Small intestine (tissue), 7 donors: ENCODE measurements around the gene ERMARD. TPM values are rescaled to one million over a fixed set of nuclear protein-coding genes. Genes with fewer than 3 reads are reported as not detected.

Experiments
- DNase-seq, 2 donors: peaks; one replicate each; pipeline versions ENCODE4 v3.0.0 to v3.0.0-alpha.2; 2013
- FAIRE-seq: peaks from 2 replicates; lab custom pipeline; 2012; peaks lifted over from hg19 to GRCh38; lab: Jason Lieb, UNC
- H3K27ac ChIP-seq, 3 donors: one replicate each; pipeline ENCODE4 v1.5.1; 2013; ENCODE audit warnings: low read length in 2 of 3, mild to moderate bottlenecking in 2 of 3, control low read depth in 1 of 3, inconsistent platforms in 1 of 3, low read depth in 1 of 3, moderate library complexity in 1 of 3
- H3K27me3 ChIP-seq, 3 donors: one replicate each; pipeline ENCODE4 v1.6.1; 2013; ENCODE audit warnings: low read length in 3 of 3, inconsistent platforms in 1 of 3; ENCODE audit not compliant: control insufficient read depth in 3 of 3, insufficient read depth in 3 of 3
- H3K36me3 ChIP-seq, 3 donors: one replicate each; pipeline ENCODE4 v1.6.1; 2013; ENCODE audit warnings: low read length in 3 of 3, inconsistent platforms in 1 of 3, low read depth in 1 of 3, mild to moderate bottlenecking in 1 of 3, moderate library complexity in 1 of 3; ENCODE audit not compliant: control insufficient read depth in 3 of 3, insufficient read depth in 2 of 3
- H3K4me1 ChIP-seq, 3 donors: one replicate each; pipeline ENCODE4 v1.6.1; 2013; ENCODE audit warnings: low read length in 2 of 3, inconsistent platforms in 1 of 3, low read depth in 1 of 3, mild to moderate bottlenecking in 1 of 3, moderate library complexity in 1 of 3; ENCODE audit not compliant: control insufficient read depth in 3 of 3, insufficient read depth in 2 of 3
- H3K4me3 ChIP-seq, 3 donors: one replicate each; pipeline ENCODE4 v1.5.1; 2013; ENCODE audit warnings: low read length in 3 of 3, control low read depth in 1 of 3, inconsistent platforms in 1 of 3, low read depth in 1 of 3, mild to moderate bottlenecking in 1 of 3, moderate library complexity in 1 of 3
- H3K9me3 ChIP-seq, 2 donors: one replicate each; pipeline ENCODE4 v1.6.1; 2013; ENCODE audit warnings: low read depth in 1 of 2, low read length in 1 of 2; ENCODE audit not compliant: control insufficient read depth in 2 of 2, insufficient read depth in 1 of 2
- WGBS, 3 donors: extraction: QIAGEN DNeasy Blood & Tissue Kit; methylation state at CpG; one replicate each; pipeline ENCODE4 v1.1.7; 2013; 5-methylcytosine and 5-hydroxymethylcytosine counted together
- polyA plus RNA-seq, 4 donors: library from polyadenylated mRNA; stranded (reverse) in 3 of 4; unstranded in 1 of 4; fragments of 200-250 nt in 3 of 4; fragments of 120-200 nt in 1 of 4; gene quantifications; one replicate each; pipeline versions ENCODE4 v1.2.1 to v1.2.3, GENCODE V29; 2013
- donor health status: healthy with polysubstance abuse.
- donor health status: control.
- donor health status: control.
- donor health status: Bipolar disorder and iron deficiency.
- donor health status: healthy.

The ERMARD gene
- polyA plus RNA-seq, 4 donors: 20.5 to 55.9 (median 33.6) TPM

DNA sequence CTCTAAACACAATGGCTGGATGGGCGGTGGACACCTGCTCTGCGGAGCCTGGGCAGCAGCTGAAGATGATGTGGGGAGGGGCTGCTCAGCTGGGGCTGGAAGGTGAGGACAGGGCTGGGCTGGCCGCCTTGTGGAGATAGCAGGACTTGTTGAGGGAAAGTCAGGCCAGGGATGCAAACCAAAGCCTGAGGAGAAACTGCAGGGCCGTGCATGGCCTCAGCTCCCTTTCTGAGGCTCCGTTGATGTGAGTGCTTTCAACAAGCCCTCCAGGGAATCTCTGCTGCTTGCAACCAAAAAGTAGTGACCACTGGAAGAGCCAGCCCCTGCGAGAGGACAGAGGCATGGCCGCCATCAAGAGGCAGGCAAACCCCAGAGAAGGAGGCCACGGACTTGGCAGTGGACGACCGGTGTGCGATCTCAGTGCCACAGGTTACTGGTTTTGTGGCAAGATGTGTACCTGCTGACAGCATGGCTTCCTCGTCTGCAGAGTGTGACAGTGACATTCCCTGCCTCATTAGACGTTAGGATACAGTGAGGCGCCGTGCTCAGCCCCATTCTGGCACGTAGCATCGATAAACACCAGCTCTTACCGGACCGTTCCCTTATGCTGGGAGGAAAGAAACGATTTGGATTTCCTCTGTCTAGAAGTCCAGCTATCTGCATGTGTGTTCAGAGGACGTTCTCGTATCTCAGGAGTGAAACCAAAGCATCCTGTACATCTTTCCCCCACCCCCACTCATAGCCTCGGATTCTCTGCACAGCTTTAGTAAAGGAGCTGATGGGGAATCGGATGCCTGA lies 37.9 kb downstream of the ERMARD start:
- Histone ChIP-seq H3K4me1 (peaks cover 0 to 22% (median 0%) of the 10 kb centered on the region in 3 donors), H3K27ac (no peak overlapping the region), H3K9me3 (no peaks in the 10 kb centered on the region), H3K27me3 (no peaks in the 10 kb centered on the region), H3K4me3 (peak overlapping the region in 2 of 3 donors; percentile 50 to 56), H3K36me3 (peaks cover 0 to 7% (median 0%) of the 10 kb centered on the region in 3 donors)
- WGBS, 3 donors: 47 to 62% (median 57%) methylated on average over 24 of the region's 24 CpGs
- DNase-seq (no peak), FAIRE-seq (no peak)

DNA sequence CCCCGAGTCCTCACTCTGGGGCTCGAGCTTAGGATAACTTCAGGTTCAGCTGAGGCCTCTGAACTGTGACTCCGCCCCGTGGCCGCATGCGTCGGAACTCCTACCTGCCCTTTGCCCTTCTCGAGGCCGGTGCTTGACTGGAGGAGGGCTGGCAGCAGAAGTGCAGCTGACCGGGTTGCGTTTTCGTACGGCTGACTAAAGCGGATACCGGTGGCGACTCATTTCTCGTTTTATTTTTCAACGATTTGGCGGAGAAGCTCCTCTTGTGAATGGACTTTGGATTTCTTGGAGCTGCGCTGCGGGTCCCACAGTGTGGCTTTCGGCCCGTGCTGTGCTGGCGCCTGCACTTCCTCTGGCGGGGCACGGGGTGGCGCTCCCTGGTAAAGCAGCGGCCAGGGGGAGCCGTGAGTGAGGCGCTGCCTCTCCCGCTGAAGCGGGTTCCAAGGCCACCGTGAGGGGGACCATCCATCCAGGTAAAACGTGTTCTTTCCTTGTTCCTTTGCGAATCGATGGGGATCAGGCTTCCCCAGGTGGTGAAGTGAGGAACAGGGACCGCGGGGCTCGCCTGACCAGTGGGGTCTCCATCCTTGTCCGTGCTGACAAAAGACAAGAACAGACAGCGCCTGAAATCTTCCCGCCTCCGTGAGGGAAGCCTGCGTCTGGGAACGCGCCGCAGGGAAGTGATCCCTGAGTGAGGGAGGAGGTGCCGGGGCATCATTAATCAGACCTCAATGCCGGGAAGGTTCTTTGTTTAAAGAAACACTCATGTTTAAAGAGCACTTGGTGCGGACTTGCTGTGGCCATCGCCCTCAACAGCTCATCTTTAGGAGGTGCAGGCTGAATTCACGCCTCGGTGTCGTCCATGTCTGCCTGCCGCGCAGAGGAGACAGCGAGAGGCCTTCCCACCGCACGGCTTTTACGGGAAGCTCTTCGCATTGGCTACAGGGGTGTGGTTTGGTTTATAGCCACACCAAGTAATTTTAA lies 38.8 kb downstream of the ERMARD start:
- H3K4me3 ChIP-seq: peak overlapping the region; percentile 5 to 56 (median 50)
- peaks cover 0 to 31% (median 0%) of the 10 kb centered on the region in 3 donors for H3K4me1 ChIP-seq
- no peaks in the 10 kb centered on the region for H3K36me3 ChIP-seq
- WGBS, 3 donors: 1% methylated on average over 60 to 61 of the region's 61 CpGs
- H3K9me3 ChIP-seq: no peaks in the 10 kb centered on the region
- no peaks in the 10 kb centered on the region for H3K27me3 ChIP-seq
- DNase-seq: peak; percentile 89 to 90
- H3K27ac ChIP-seq: peak overlapping the region in 2 of 3 donors; percentile 70 to 76
- no peak for FAIRE-seq

DNA sequence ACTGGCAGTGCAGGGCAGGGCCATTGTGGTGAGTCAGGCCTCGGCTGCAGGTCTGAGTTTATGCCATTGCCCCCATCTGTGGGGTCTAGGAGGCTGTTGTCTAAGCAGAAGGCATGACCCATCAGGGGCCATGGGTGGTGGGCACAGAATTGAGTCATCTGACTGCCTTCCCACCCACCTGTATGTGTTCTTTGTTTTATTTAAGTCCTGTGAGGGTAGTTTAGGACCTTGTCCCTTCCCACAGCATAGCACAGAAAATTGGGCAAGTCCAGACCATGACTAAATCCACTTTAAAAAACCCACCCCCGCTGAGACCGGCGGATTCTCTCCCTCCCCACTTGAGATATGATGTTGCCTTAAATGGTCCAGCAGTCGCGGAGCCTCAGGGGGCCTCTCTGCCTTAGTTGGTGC lies 40.3 kb downstream of the ERMARD start:
- no peaks in the 10 kb centered on the region for H3K27me3 ChIP-seq
- no peak for FAIRE-seq
- H3K36me3 ChIP-seq: no peaks in the 10 kb centered on the region
- peaks cover 0 to 32% (median 0%) of the 10 kb centered on the region in 3 donors for H3K4me1 ChIP-seq
- no peak for DNase-seq
- WGBS, 3 donors: 57 to 67% (median 63%) methylated on average over 6 of the region's 6 CpGs
- H3K4me3 ChIP-seq: no peak overlapping the region
- H3K9me3 ChIP-seq: no peaks in the 10 kb centered on the region
- no peak overlapping the region for H3K27ac ChIP-seq

DNA sequence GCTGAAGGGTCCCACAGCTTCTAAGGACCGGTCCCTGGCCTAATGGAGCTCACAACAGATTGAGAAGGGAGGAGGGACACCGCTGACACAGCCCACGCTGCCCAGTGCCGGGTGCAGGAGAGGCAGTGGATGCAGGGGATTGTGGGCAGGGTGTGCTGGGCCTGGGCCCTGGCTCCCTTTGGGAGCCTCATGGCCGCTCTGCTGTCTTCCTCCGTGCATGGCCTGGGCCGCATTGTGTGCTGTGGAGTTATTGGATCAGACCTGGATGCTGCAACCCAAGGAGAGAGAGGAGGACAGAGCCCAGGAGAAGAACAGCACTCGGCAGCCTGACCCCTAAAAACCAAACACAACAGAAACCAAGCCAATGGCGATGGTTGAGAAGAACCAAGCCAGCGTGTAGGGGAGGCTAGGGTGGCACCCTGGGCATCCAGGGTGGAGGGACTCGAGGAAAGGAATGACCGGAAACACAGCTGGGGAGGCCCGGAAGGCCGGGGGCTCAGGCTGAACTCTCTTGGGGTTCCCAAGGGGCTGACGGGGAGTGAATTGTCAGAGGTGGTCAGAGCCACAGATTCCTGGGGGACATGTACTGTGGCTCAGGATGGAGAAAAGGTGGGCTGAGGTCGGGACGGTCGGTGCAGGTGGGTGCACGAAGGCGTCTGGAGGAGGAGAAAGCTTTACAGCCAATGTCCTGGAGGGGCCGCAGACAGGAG lies 41.0 kb downstream of the ERMARD start:
- no peak for FAIRE-seq
- no peak for DNase-seq
- no peaks in the 10 kb centered on the region for H3K9me3 ChIP-seq
- no peaks in the 10 kb centered on the region for H3K27me3 ChIP-seq
- H3K4me1 ChIP-seq: peaks cover 0 to 32% (median 0%) of the 10 kb centered on the region in 3 donors
- WGBS, 3 donors: 88% methylated on average over 21 of the region's 21 CpGs
- no peak overlapping the region for H3K27ac ChIP-seq
- no peaks in the 10 kb centered on the region for H3K36me3 ChIP-seq
- H3K4me3 ChIP-seq: no peak overlapping the region

DNA sequence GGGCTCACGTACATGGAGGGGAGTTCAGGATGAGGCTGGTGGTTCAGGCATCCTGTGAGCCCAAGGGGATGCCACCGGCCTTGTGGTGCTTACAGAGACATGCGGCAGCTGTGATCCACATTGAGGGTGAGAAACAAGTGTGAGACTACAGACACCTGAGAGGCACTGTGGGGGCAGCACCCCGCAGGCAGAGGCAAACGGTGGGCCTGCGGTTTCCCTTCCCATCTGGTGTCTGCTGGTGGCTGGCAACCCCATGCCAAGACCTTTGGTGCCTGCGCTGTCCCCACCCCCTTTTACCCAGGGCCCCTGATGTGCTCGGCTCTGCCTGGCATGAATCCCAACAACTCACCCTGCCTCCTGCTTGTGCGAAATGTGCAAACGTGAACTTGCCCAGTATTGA lies 42.0 kb downstream of the ERMARD start:
- no peak for DNase-seq
- no peaks in the 10 kb centered on the region for H3K36me3 ChIP-seq
- H3K27me3 ChIP-seq: no peaks in the 10 kb centered on the region
- H3K4me3 ChIP-seq: no peak overlapping the region
- H3K4me1 ChIP-seq: peaks cover 0 to 32% (median 0%) of the 10 kb centered on the region in 3 donors
- H3K9me3 ChIP-seq: no peaks in the 10 kb centered on the region
- H3K27ac ChIP-seq: no peak overlapping the region
- no peak for FAIRE-seq
- 36 to 65% (median 64%) methylated on average over 10 of the region's 10 CpGs for WGBS, 3 donors

DNA sequence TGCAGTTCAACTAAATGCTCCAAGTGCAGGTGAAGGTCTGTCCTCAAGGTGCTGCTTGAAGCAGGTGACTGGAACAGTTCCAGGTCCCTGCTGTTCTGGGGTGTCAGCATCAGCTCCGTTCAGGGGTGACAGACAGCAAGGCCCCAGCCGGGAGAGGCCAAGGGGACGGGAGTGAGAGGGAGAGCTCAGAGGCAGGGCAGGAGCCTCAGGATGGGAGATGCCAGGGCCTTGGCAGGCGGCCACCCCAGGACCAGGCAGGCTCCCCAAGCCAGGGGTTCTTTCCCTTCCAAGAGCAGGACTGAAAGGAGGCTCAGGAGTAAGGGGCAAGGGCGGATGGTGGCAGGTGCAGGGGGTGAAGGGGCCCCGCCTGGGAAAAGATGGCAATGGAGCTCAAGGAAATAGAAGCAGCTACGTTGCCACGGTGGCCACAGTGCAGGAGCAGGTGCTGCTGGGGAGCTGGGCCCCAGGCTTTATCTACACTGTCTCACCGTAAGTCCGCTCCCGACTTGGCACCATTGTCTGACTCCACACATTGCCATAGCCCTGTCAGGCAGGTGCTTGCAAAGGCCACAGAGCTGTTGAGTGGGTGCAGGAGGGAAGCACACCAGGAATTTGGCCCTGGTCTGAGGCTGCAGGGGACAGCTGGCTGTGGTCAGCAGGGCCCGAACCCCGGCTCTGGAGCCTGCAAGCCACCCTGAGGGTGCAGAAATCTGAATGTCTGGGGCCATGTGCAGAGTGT lies 43.1 kb downstream of the ERMARD start:
- no peaks in the 10 kb centered on the region for H3K27me3 ChIP-seq
- H3K4me1 ChIP-seq: peaks cover 0 to 36% (median 0%) of the 10 kb centered on the region in 3 donors
- FAIRE-seq (no peak), DNase-seq (peak; percentile 62 to 63)
- no peaks in the 10 kb centered on the region for H3K9me3 ChIP-seq
- WGBS, 3 donors: 14 to 63% (median 31%) methylated on average over 13 of the region's 13 CpGs
- H3K4me3 ChIP-seq: no peak overlapping the region
- no peaks in the 10 kb centered on the region for H3K36me3 ChIP-seq
- peak overlapping the region in 1 of 3 donors; percentile 38 for H3K27ac ChIP-seq

DNA sequence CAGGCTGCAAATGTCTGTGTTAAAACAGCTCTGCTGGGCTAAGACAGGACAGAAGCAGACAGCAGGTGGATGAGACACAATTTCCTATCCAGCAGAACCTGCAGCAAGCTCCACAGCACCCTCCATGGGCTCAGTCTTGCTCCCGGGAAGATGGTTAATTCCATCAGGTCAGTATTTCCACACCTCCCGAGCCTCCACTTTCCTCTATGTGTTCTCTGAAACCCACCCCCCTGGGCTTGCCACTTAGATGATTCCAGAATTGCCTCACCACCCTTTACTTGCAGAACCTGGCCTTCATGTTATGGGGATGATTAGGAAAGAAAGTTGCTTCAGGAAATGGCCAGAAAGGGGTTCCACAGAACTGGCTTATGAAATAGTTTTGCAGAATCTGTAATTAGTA lies 43.8 kb downstream of the ERMARD start:
- DNase-seq (no peak), FAIRE-seq (no peak)
- peak overlapping the region in 1 of 3 donors; percentile 19 for H3K27ac ChIP-seq
- 31 to 58% (median 43%) methylated on average over 2 of the region's 2 CpGs for WGBS, 3 donors
- no peak overlapping the region for H3K4me3 ChIP-seq
- H3K36me3 ChIP-seq: no peaks in the 10 kb centered on the region
- no peaks in the 10 kb centered on the region for H3K9me3 ChIP-seq
- peaks cover 0 to 39% (median 0%) of the 10 kb centered on the region in 3 donors for H3K4me1 ChIP-seq
- no peaks in the 10 kb centered on the region for H3K27me3 ChIP-seq
